Smooth muscle cell (in vitro differentiated cells): Measurements from ENCODE around the gene TNKS1BP1. TPM values are rescaled to one million over a fixed set of nuclear protein-coding genes. Genes with fewer than 3 reads are reported as not detected.

Source experiments
- DNase-seq: peaks from one replicate; lab custom pipeline; 2025; ENCODE audit not compliant: unreplicated experiment; lab: John Stamatoyannopoulos, UW
- H2AFZ ChIP-seq: fragments of 200-600 bp; sonication (generic); 2 replicates; pipeline ENCODE4 v1.6.0; 2016; ENCODE audit warnings: antibody characterized with exemption, low read depth, mild to moderate bottlenecking
- H3F3A ChIP-seq: fragments of 200-600 bp; sonication (generic); 2 replicates; pipeline ENCODE4 v1.6.0; 2017; ENCODE audit warnings: antibody characterized with exemption, low read depth
- H3K27ac ChIP-seq: fragments of 200-600 bp; sonication (generic); 2 replicates; pipeline ENCODE4 v1.5.1; 2016; ENCODE audit warnings: low read depth, mild to moderate bottlenecking
- H3K27me3 ChIP-seq: fragments of 200-600 bp; sonication (generic); 2 replicates; pipeline ENCODE4 v1.6.1; 2016; ENCODE audit warnings: low read depth, mild to moderate bottlenecking
- H3K36me3 ChIP-seq: fragments of 200-600 bp; sonication (generic); 2 replicates; pipeline ENCODE4 v1.5.1; 2016; ENCODE audit warnings: low read depth
- H3K4me1 ChIP-seq: fragments of 200-600 bp; sonication (generic); 2 replicates; pipeline ENCODE4 v1.5.1; 2016; ENCODE audit warnings: low read depth
- H3K4me2 ChIP-seq: fragments of 200-600 bp; sonication (generic); 2 replicates; pipeline ENCODE4 v1.6.0; 2016; ENCODE audit warnings: mild to moderate bottlenecking
- H3K4me3 ChIP-seq: fragments of 200-600 bp; sonication (generic); 2 replicates; pipeline ENCODE4 v1.5.1; 2016; ENCODE audit warnings: mild to moderate bottlenecking
- H3K79me2 ChIP-seq: fragments of 200-600 bp; sonication (generic); 2 replicates; pipeline ENCODE4 v1.6.0; 2016; ENCODE audit warnings: low read depth, mild to moderate bottlenecking
- H3K9ac ChIP-seq: fragments of 200-600 bp; sonication (generic); 2 replicates; pipeline ENCODE4 v1.6.0; 2016; ENCODE audit warnings: low read depth
- H3K9me3 ChIP-seq: fragments of 200-600 bp; sonication (generic); replicated peaks from 2 replicates; pipeline ENCODE4 v1.5.1; 2016; ENCODE audit warnings: low read depth
- H4K20me1 ChIP-seq: fragments of 200-600 bp; sonication (generic); 2 replicates; pipeline ENCODE4 v1.6.0; 2016; ENCODE audit warnings: low read depth
- WGBS: methylation state at CpG from one replicate; pipeline ENCODE4 v1.1.7; 2016; ENCODE audit warnings: low lambda C conversion rate; 5-methylcytosine and 5-hydroxymethylcytosine counted together
- polyA plus RNA-seq: library from polyadenylated mRNA; unstranded; fragments of >200 nt; fragmentation: Nextera tagmentation; extraction: Ambion mirVana; gene quantifications from 2 replicates; pipeline ENCODE4 v1.2.1, GENCODE V29; 2016
- total RNA-seq: library from RNA; depleted of rRNA; stranded (reverse); fragments of >200 nt; gene quantifications from 2 replicates; pipeline ENCODE4 v1.2.3, GENCODE V29; 2014
- TF ChIP-seq, protein P1 (sequence below): fragments of 200-600 bp; sonication (generic); IDR thresholded peaks from 2 replicates; pipeline ENCODE4 v1.5.1; 2017; ENCODE audit warnings: borderline replicate concordance, mild to moderate bottlenecking, antibody characterized with exemption; ENCODE audit not compliant: insufficient read depth, poor library complexity, severe bottlenecking

TNKS1BP1 gene
- total and polyA plus RNA-seq, 2 experiments from 2014 or later, result 46.3 to 86.3 TPM

DNA sequence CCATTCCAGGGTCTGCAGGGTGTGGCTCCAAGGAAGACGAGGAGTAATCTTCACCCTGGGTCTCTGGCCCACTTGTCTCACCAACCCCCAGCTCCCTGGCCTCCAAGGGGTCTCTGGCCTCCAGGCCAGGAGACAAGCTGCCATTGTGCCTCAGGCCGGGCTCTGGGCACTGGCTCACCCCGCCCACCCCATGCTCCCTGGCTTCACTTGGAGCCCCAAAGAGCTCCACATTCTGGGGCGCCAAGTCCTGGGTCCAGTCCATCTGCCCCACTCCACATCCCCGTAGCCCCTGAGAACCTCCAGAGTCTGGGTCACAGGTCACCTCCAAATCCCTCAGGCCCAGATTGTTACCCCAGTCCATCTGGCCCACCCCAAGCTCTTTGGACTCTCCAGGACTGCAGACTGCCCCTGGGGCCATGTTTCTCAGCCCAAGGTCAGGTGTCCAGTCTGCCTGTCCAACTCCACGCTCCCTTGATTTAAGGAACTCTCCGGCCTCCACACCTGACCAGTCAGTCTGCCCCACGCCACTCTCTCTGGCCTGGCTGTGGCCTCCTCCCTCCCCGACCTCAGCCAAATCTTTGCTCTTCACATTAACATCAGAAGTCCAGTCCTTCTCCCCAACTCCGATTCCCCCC, 16.2 kb downstream of the TNKS1BP1 start:
- Histone ChIP-seq H3K27me3 (no peaks in the 10 kb centered on the region), H3K9ac (no peak overlapping the region), H3K79me2 (peaks cover 58% of the 10 kb centered on the region), H3K27ac (peak overlapping the region; percentile 7), H3K9me3 (no peaks in the 10 kb centered on the region), H2AFZ (no peak overlapping the region), H3K36me3 (no peaks in the 10 kb centered on the region), H3K4me2 (no peak overlapping the region), H4K20me1 (peaks cover 93% of the 10 kb centered on the region), H3K4me3 (no peak overlapping the region), H3K4me1 (peaks cover 13% of the 10 kb centered on the region), H3F3A (peaks cover 6% of the 10 kb centered on the region)
- no peak for DNase-seq
- WGBS, result 95% methylated on average over 8 of the region's 10 CpGs
- TF ChIP-seq, protein P1, sequence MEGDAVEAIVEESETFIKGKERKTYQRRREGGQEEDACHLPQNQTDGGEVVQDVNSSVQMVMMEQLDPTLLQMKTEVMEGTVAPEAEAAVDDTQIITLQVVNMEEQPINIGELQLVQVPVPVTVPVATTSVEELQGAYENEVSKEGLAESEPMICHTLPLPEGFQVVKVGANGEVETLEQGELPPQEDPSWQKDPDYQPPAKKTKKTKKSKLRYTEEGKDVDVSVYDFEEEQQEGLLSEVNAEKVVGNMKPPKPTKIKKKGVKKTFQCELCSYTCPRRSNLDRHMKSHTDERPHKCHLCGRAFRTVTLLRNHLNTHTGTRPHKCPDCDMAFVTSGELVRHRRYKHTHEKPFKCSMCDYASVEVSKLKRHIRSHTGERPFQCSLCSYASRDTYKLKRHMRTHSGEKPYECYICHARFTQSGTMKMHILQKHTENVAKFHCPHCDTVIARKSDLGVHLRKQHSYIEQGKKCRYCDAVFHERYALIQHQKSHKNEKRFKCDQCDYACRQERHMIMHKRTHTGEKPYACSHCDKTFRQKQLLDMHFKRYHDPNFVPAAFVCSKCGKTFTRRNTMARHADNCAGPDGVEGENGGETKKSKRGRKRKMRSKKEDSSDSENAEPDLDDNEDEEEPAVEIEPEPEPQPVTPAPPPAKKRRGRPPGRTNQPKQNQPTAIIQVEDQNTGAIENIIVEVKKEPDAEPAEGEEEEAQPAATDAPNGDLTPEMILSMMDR, result no peak

DNA sequence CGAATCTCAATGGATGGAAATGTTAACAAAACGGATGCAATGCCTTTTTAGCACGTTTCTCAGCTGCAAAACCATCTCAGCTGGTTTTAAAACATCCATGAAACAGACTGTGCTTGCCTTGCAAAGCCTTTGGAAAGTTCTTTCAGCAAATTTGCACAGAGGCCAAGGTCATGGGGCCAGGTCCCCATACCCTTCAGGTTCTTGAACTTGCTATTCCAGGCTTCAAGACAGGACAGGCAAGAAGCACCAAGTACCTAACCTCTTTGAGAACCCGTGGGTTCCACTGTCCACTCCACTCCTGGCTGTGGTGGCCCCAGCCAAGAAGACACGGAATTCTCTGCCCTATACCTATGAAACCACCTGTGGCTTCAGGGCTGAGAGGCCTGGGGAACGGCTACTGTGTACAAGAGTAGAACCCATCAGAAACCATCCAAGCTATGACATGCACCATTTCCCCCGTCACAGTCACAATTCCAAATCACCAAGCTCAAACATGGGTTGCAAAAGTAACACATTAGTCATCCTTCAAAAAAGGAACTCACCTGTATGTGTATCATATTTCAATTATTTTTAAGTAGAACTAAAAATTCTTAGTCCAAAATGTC, 17.0 kb downstream of the TNKS1BP1 start:
- Histone ChIP-seq H3K79me2 (peaks cover 58% of the 10 kb centered on the region), H3K4me2 (peak overlapping the region; percentile 30), H3K9me3 (no peaks in the 10 kb centered on the region), H3K27ac (peak overlapping the region; percentile 7), H3K27me3 (no peaks in the 10 kb centered on the region), H3F3A (peaks cover 6% of the 10 kb centered on the region), H2AFZ (no peak overlapping the region), H3K36me3 (no peaks in the 10 kb centered on the region), H4K20me1 (peaks cover 95% of the 10 kb centered on the region), H3K9ac (no peak overlapping the region), H3K4me3 (no peak overlapping the region), H3K4me1 (peaks cover 13% of the 10 kb centered on the region)
- 96% methylated on average over 7 of the region's 7 CpGs for WGBS
- TF ChIP-seq, protein P1, result no peak
- no peak for DNase-seq

DNA sequence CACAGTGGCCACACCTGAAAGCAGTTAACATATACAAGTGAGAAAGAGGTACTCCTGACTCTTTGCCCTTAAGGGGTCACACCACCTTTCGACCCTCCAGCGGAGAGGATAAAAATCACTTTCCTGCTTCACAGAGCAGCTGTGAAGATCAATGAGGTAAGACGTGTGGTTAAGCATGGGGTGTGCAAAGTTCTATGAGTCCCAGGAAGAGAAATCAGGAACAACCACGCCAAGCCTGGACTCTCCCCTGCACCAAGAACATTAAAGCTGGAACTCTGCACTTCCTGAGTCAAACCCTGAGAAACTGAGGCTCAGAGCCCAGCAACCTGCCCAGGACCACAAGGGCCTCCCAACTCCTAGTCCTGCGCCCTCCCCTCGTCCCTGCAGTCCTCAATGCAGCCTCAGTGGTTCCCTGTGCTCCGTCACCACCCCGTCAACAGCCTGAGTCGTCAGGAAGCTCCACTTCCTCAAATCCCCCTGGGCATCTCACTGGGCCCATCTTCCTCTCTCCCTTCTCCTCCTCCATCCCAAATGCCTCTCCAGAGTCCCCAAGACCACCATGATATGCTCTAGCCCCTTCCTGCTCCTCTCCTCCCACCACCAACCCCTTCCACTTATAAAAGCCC, 17.7 kb downstream of the TNKS1BP1 start:
- DNase-seq, result no peak
- H3K27me3 ChIP-seq, result no peaks in the 10 kb centered on the region
- no peak overlapping the region for H2AFZ ChIP-seq
- peaks cover 58% of the 10 kb centered on the region for H3K79me2 ChIP-seq
- no peak overlapping the region for H3K27ac ChIP-seq
- WGBS, result 81% methylated on average over 9 of the region's 9 CpGs
- TF ChIP-seq, protein P1, result no peak
- no peaks in the 10 kb centered on the region for H3K36me3 ChIP-seq
- H3F3A ChIP-seq, result peaks cover 6% of the 10 kb centered on the region
- H3K4me3 ChIP-seq, result no peak overlapping the region
- peaks cover 91% of the 10 kb centered on the region for H4K20me1 ChIP-seq
- H3K4me2 ChIP-seq, result peak overlapping the region; percentile 30
- no peak overlapping the region for H3K9ac ChIP-seq
- H3K4me1 ChIP-seq, result peaks cover 13% of the 10 kb centered on the region
- no peaks in the 10 kb centered on the region for H3K9me3 ChIP-seq
